HG03342 (cell line): ENCODE results near the gene CXXC5.

ENCODE experiments used
- ATAC-seq: cut with Tn5 transposase; IDR thresholded peaks from one replicate; pipeline ENCODE4 v1.9.1; 2021; ENCODE audit warnings: mild to moderate bottlenecking, moderate library complexity; ENCODE audit not compliant: unreplicated experiment

Gene CXXC5

DNA sequence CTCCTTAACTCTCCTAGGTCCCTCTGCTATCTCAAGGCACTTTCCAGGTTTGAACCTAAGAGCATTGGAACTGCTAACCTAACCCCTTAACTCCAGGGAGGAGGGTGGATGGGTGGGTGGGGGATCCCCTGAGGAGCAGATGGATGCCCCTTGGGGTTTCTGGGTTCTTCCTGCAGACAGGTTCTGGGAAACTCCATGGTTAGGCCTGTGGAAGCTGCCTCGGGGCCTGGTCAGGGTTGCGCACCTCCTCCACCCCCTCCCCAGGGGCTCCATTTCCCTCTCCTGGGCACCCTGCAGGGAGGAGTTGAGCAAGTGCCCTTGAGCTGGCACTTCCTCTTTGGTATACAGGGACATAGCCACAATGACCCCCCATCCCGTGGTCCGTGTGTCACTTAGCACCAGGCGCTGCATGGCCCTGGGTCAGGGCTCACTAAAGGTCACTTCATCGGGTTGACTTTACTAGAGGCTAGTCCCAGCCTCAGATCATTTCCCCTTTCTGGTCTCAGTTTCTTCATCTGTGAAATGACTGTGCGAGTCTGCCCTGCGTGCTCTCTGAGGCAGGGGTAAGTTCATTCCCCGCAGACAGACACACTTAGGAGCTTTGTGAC, 16.0 kb downstream of the CXXC5 start:
- peak; percentile 54 for ATAC-seq

DNA sequence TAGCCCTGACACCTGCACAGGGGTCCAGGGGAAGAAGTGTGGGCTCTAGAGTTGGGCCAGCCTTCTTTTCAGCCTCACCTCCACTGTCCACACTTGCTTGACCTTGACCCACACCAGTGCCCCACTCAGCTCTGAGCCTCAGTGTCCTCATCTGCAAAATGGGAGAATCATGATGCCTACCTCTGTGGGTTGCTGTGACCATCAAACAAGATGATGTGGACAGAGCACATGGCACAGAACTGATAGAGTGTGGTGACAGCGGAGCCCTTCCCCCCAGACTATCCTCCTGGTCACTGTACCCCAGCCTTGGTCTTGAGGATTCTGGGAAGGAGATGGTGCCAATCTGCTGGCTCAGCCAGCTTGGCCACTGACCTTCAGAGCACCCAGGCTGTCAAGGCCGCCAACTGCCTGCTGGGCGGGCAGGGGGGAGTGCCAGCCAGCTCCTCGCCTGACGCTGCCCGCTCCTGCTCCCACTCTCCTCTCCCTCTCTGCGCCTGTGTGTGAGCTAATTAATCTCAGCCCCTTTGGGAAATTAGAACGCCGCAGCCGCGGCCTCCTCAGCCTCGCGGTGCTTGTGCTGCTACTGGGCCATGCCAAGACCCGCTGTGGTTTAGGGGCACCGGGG, 16.7 kb downstream of the CXXC5 start:
- ATAC-seq: no peak

DNA sequence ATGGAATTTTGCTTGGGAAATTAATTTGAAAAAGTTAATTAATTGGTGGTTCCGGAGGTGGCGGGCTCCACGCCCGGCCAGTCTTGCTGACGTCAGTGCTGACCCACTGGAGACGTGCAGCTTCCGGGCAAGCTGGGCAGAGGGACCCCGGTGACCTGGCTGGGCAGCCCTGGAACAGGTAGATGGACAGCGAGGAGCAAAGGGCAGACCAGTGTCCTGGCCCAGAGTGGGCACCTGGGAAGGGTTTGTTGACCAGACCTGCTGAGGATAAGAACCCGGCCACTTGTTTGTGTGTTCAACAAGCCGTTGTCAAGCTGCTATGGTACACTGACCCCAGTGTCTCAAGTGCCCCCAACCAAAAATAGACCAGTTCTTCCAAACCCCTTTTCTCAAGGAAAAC, 17.5 kb downstream of the CXXC5 start:
- ATAC-seq: no peak

- ATAC-seq: no peak
Observed at GRCh38 chr5:139666551-139666950, 18.4 kb downstream of the CXXC5 start.

- ATAC-seq: no peak
Observed at GRCh38 chr5:139667001-139667729, 19.0 kb downstream of the CXXC5 start.

DNA sequence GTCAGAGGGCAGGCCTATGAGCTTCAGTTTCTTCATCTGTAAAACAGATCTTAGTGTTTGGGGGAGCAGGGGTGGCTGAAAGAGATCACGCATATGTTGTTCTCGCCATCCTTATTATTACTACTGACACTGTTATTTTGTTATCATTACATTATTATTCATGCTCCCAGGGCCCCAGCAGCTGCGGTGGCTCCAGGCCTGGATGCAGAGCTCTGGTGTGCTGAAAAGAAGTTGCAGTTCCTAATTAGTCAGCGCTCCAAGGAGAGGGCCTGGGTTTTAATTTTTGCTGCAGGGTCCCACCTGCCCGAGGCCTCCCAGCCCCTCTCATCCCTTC, 19.5 kb downstream of the CXXC5 start:
- ATAC-seq: no peak

DNA sequence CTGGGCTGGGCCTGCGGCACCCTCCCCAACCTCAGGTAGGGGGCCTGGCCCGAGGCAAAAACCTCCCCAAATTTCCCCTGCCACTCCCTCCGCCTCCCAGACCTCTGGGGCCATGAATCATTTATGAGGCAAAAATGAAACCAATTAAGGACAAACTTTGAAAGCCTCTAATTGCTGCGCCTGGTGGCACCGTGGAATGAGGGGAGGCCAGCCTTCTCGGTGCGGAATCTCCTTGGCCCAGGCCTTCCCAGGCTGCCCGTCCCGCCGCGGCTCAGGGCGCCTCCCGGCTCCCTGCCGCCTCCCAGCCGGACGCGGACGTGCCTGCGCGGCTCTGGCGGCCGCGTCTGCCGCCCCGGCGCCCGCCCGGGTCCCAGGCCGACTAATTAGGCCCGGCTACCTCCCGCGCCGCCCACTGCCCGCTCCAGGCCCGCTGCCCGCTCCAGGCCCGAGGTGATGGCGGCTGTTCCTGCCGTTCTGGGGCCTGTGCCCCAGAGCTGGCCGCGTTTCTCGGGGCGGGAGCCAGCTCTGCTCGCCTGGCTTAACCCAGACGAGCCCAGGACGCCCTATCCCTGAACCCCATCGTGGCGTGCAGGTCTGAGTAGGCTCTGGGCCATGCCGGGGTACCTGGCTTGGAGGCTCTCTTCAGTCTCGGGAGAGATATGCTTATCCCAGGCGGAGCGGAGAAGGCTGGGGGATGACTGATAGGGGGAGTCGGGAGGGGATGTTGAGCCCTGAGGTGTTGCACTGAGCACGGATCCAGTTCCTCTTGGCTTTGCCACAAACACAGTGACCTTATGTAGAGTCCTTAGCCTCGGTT, 20.1 kb downstream of the CXXC5 start:
- ATAC-seq: no peak

GRCh38 chr5:139668924-139669661, 20.9 kb downstream of the CXXC5 start:
- ATAC-seq: no peak

GRCh38 chr5:139669662-139670368, 21.7 kb downstream of the CXXC5 start:
- ATAC-seq: peak; percentile 24

GRCh38 chr5:139670369-139671095, 22.4 kb downstream of the CXXC5 start:
- ATAC-seq: peak; percentile 57

DNA sequence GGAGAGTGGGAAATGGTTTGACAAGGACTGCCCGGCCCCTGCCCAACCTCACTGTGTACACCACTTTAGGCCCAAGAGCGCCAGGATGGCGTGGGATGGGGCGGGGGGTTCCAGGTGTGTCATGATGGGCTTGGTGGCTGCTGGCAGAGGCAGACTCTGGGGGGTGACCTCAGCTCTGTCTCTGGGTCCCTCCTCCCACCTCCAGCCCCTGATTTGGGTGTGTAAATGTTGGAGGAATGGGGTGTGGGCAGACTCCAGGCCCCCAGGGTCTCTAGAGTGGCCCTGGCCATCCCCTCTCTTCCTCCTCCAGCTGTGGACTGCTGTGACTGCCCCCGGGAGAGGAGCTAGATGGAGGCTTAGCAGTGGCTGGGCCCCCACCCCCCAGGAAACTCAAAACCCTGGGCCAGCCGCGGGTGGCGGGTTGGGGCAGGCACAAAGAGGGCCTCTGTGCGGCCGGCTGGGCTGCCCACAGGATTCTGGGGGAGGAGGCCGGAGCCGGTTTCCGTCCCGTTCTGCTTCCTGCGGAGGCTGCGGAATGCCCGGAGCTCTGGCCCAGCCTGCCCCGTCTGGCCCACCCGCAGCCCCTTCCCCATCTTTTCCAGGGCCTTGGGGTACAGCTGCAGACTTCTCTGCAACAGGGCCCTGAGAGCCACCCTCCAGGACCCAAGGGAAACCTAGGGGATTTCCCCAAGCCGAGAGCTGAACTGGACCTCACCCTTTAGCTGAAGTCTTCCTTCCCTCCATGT, 23.1 kb downstream of the CXXC5 start:
- no peak for ATAC-seq

DNA sequence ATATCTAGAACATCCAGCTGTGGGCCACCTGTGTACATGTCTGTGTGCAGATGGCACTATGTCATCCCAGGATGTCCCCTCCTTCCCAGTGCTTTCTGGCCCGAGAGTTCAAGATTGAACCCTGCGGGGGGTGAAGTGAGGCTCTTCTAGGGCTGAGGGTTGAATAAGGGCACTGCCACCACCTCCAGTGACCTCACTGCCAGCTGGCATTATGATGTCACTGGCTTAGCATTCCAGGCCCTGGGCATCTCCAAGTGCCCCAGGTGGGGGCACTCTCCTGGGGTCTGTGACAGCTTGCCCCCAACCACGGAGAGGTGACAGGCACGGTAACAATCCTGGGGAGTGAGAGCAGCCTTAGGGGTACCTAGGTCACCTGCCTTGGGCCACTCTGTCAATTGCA, 27.1 kb downstream of the CXXC5 start:
- ATAC-seq: no peak

DNA sequence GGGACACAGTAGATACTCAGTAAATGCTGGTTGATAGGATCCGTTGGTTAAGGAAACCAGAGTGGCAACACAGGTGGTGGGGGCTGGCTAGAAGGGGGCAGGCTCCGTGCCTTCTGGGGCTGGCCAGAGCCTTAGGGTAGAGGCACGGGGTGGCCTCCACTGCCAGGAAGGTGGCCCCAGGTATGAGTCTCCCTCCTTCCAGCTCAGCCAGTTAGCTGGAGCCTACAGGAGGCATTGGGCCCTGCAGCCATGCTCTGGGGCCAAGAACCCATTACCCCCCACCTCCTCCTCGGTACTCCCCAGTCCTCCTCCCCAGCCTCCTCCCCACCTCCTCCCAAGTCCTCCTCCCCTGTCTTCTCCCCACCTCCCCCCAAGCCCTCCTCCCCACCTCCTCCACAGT, 27.7 kb downstream of the CXXC5 start:
- no peak for ATAC-seq

DNA sequence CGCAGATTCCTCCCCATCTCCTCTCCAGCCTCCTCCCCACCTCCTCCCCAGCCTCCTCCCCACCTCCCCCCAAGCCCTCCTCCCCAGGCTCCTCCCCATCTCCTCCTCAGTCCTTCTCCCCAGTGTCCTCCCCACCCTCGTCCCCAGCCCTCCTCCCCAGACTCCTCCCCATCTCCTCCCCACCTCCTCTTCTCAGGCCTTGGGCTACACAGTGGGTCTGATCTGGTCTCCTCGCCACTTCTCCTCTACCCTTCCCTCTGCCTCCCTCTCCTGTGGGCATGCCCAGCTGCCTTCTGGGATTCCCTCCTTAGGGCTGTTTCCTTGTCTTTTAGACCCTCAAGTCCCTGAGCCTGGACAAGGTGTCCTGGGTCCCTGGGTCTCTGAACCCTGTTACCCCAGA, 28.3 kb downstream of the CXXC5 start:
- no peak for ATAC-seq

- no peak for ATAC-seq
Observed at GRCh38 chr5:139676951-139677735, 29.0 kb downstream of the CXXC5 start.

- no peak for ATAC-seq
Observed at GRCh38 chr5:139677736-139678613, 29.8 kb downstream of the CXXC5 start.
